OCI-LY7 (cell line): ENCODE results near the gene ATG2A. TPM values are rescaled to one million over a fixed set of nuclear protein-coding genes. Genes with fewer than 3 reads are reported as not detected.

Experiments
- BruUV-seq: library from RNA; stranded (reverse); fragments of 400-500 nt; replicated peaks from 2 replicates; lab custom pipeline; 2021; lab: Mats Ljungman, UMichigan
- CTCF ChIA-PET: fragments of 300-600 bp; sonication (Branson Sonifier 250); formaldehyde crosslinking; loops from one replicate; lab custom pipeline; 2022; ENCODE audit warnings: antibody characterized with exemption; ENCODE audit not compliant: unreplicated experiment; lab: Charles Lee
- POLR2A ChIA-PET: fragments of 300-600 bp; sonication (Branson Sonifier 250); formaldehyde crosslinking; loops from one replicate; lab custom pipeline; 2022; ENCODE audit warnings: antibody characterized with exemption; lab: Charles Lee
- DNase-seq: peaks from one replicate; pipeline ENCODE4 v3.0.0-alpha.2; 2015; ENCODE audit warnings: low spot score
- H2AFZ ChIP-seq: fragments of 200-600 bp; sonication (generic), shearing (Covaris generic); 2 replicates; pipeline ENCODE4 v1.6.1; 2014; ENCODE audit warnings: mild to moderate bottlenecking, antibody characterized with exemption, low read length, moderate library complexity
- H3K27ac ChIP-seq: fragments of 200-600 bp; sonication (generic); 2 replicates; pipeline ENCODE4 v1.5.1; 2014; ENCODE audit warnings: mixed run types, low read depth, mild to moderate bottlenecking, moderate library complexity, low read length, inconsistent platforms; ENCODE audit not compliant: poor library complexity, severe bottlenecking
- H3K36me3 ChIP-seq: fragments of 200-600 bp; sonication (generic); 2 replicates; pipeline ENCODE4 v1.6.1; 2014; ENCODE audit warnings: mild to moderate bottlenecking, antibody characterized with exemption, low read length, moderate library complexity, mixed read lengths; ENCODE audit not compliant: insufficient read depth
- H3K4me1 ChIP-seq: fragments of 200-600 bp; sonication (generic); 2 replicates; pipeline ENCODE4 v1.5.1; 2014; ENCODE audit warnings: mild to moderate bottlenecking, low read length; ENCODE audit not compliant: insufficient read depth, poor library complexity, severe bottlenecking
- H3K4me2 ChIP-seq: fragments of 200-600 bp; sonication (generic); 2 replicates; pipeline ENCODE4 v1.6.1; 2014; ENCODE audit warnings: mild to moderate bottlenecking, low read length
- H3K4me3 ChIP-seq: fragments of 200-600 bp; sonication (generic); 2 replicates; pipeline ENCODE4 v1.5.1; 2014; ENCODE audit warnings: mild to moderate bottlenecking, low read depth, low read length; ENCODE audit not compliant: poor library complexity, severe bottlenecking
- H3K79me2 ChIP-seq: fragments of 200-600 bp; sonication (generic); 2 replicates; pipeline ENCODE4 v1.6.1; 2016; ENCODE audit warnings: low read depth, mild to moderate bottlenecking, low read length, moderate library complexity, mixed read lengths; ENCODE audit not compliant: insufficient read depth
- H3K9me2 ChIP-seq: fragments of 200-600 bp; sonication (generic); 2 replicates; pipeline ENCODE4 v1.6.1; 2016; ENCODE audit warnings: mild to moderate bottlenecking, low read length, mixed read lengths; ENCODE audit not compliant: insufficient read depth
- H3K9me3 ChIP-seq: fragments of 200-600 bp; sonication (generic); 2 replicates; pipeline ENCODE4 v1.6.1; 2014; ENCODE audit warnings: mild to moderate bottlenecking, mixed run types, low read length, mixed read lengths
- H4K20me1 ChIP-seq: fragments of 200-600 bp; sonication (generic); 2 replicates; pipeline ENCODE4 v1.6.1; 2014; ENCODE audit warnings: mild to moderate bottlenecking, antibody characterized with exemption, low read length, moderate library complexity, mixed read lengths; ENCODE audit not compliant: insufficient read depth
- CTCF ChIP-seq: fragments of 200-600 bp; sonication (generic); conservative IDR thresholded peaks from 2 replicates; pipeline ENCODE4 v1.5.1; 2014; ENCODE audit warnings: mild to moderate bottlenecking, antibody characterized with exemption, low read length, moderate library complexity, mixed read lengths
- EZH2phosphoT487 ChIP-seq: fragments of 200-600 bp; sonication (generic); IDR thresholded peaks from 2 replicates; pipeline ENCODE4 v1.6.1; 2018; ENCODE audit warnings: low read depth, borderline replicate concordance, mild to moderate bottlenecking, mixed run types, antibody characterized with exemption, low read length, moderate library complexity, mixed read lengths
- intact Hi-C: fragments of 100-400 bp; cut with micrococcal nuclease; formaldehyde crosslinking; loops from one replicate; pipeline ENCODE4 v1.10.0; 2022; ENCODE audit not compliant: unreplicated experiment
- total RNA-seq, 2 experiments: library from RNA; depleted of rRNA in 1 of 2; stranded (reverse); fragments of >200 nt in 1 of 2; shearing (Covaris generic) in 1 of 2; gene quantifications; 2 replicates each; pipeline ENCODE4 v1.2.3, GENCODE V29; 2014 to 2022

ATG2A gene
- total RNA-seq, 2 experiments from 2014 or later = 18.1 to 28.2 TPM

GRCh38 chr11:64936539-64936938 lies 19.5 kb upstream of the ATG2A start:
- ChIA-PET POLR2A (no interaction called here), CTCF (interaction anchor here (0.5 kb wide), 1 partner anchor 9 kb away, joined by 5 read pairs; no protein-coding TSS in a partner anchor)
- no peaks in the 10 kb centered on the region for H3K4me1 ChIP-seq
- no peaks in the 10 kb centered on the region for H3K79me2 ChIP-seq
- H3K36me3 ChIP-seq = no peaks in the 10 kb centered on the region
- TF ChIP-seq EZH2phosphoT487 (no peak), CTCF (no peak)
- H2AFZ ChIP-seq = no peak overlapping the region
- no peak overlapping the region for H3K4me2 ChIP-seq
- H3K9me2 ChIP-seq = no peaks in the 10 kb centered on the region
- H3K9me3 ChIP-seq = no peaks in the 10 kb centered on the region
- intact Hi-C loops = no loop called here
- BruUV-seq = no TSS peak
- no peak overlapping the region for H3K27ac ChIP-seq
- DNase-seq = no peak
- no peak overlapping the region for H3K4me3 ChIP-seq
- no peaks in the 10 kb centered on the region for H4K20me1 ChIP-seq

- no peak within 1 kb of the TSS for H3K27ac ChIP-seq
- H3K4me1 ChIP-seq = no peaks in the 10 kb centered on the region
- no peaks in the 10 kb centered on the region for H3K9me2 ChIP-seq
- BruUV-seq = no TSS peak
- H3K4me3 ChIP-seq = no peak within 1 kb of the TSS
- ChIA-PET POLR2A (no interaction called here), CTCF (interaction anchor here (1.3 kb wide), 1 partner anchor 10 kb away, joined by 3 read pairs; no protein-coding TSS in a partner anchor)
- peaks cover 9% of the 10 kb centered on the region; the same call in 1 of the 2 replicates for H3K36me3 ChIP-seq
- no peaks in the 10 kb centered on the region for H4K20me1 ChIP-seq
- H3K9me3 ChIP-seq = no peaks in the 10 kb centered on the region
- intact Hi-C loops = no loop called here
- no peaks in the 10 kb centered on the region for H3K79me2 ChIP-seq
- no peak within 1 kb of the TSS for H3K4me2 ChIP-seq
- no peak within 1 kb of the TSS for H2AFZ ChIP-seq
- TF ChIP-seq CTCF (no peak), EZH2phosphoT487 (no peak)
- no peak for DNase-seq
Observed at GRCh38 chr11:64935359-64936081, 18.5 kb upstream of the ATG2A start, which contains the start of gene GPHA2. GPHA2 (minus strand) TSS chr11:64935893; CDS start chr11:64935460, 433 bp downstream.
